DND-41 (cell line): ENCODE measurements around the gene ANKS1B.

ENCODE experiments used
- ATAC-seq: fragments of 200-7000 bp; cut with Tn5 transposase; 3 replicates; pipeline ENCODE4 v1.9.1; 2021; ENCODE audit warnings: low read depth; ENCODE audit not compliant: insufficient read depth
- DNase-seq: peaks from one replicate; pipeline ENCODE4 v3.0.0-alpha.2; 2020
- H2AFZ ChIP-seq: 2 replicates; pipeline ENCODE4 v1.6.0; 2012; ENCODE audit warnings: low read depth, low read length
- H3K27ac ChIP-seq: 2 replicates; pipeline ENCODE4 v1.5.1; 2012; ENCODE audit warnings: low read length, inconsistent platforms
- H3K27me3 ChIP-seq: fragments of 200-600 bp; sonication (generic); 2 replicates; pipeline ENCODE4 v1.6.0; 2012; ENCODE audit warnings: low read length, mild to moderate bottlenecking, inconsistent platforms; ENCODE audit not compliant: insufficient read depth, poor library complexity
- H3K36me3 ChIP-seq: 2 replicates; pipeline ENCODE4 v1.5.1; 2012; ENCODE audit warnings: low read length, inconsistent platforms; ENCODE audit not compliant: insufficient read depth
- H3K4me1 ChIP-seq: 2 replicates; pipeline ENCODE4 v1.5.1; 2012; ENCODE audit warnings: mild to moderate bottlenecking, low read length; ENCODE audit not compliant: insufficient read depth
- H3K4me2 ChIP-seq: 2 replicates; pipeline ENCODE4 v1.6.0; 2012; ENCODE audit warnings: mild to moderate bottlenecking, moderate library complexity, low read length, inconsistent platforms; ENCODE audit not compliant: insufficient read depth
- H3K4me3 ChIP-seq, 2 experiments: fragments of 200-600 bp in 1 of 2; shearing (Covaris generic) in 1 of 2; 2 replicates each; pipeline ENCODE4 v1.5.1; 2012 to 2016; ENCODE audit warnings: inconsistent platforms in 2 of 2, low read length in 2 of 2, mild to moderate bottlenecking in 2 of 2, low read depth in 1 of 2, moderate library complexity in 1 of 2
- H3K79me2 ChIP-seq: 2 replicates; pipeline ENCODE4 v1.6.0; 2012; ENCODE audit warnings: low read length, inconsistent platforms; ENCODE audit not compliant: insufficient read depth
- H3K9ac ChIP-seq: 2 replicates; pipeline ENCODE4 v1.6.0; 2012; ENCODE audit warnings: low read depth, mild to moderate bottlenecking, inconsistent platforms, low read length, moderate library complexity
- H3K9me3 ChIP-seq: 2 replicates; pipeline ENCODE4 v1.5.1; 2012; ENCODE audit warnings: low read length, moderate library complexity, mild to moderate bottlenecking, inconsistent platforms; ENCODE audit not compliant: insufficient read depth, severe bottlenecking
- H4K20me1 ChIP-seq: 2 replicates; pipeline ENCODE4 v1.6.0; 2012; ENCODE audit warnings: low read length; ENCODE audit not compliant: insufficient read depth
- CTCF ChIP-seq: IDR thresholded peaks from 2 replicates; pipeline ENCODE4 v1.5.1; 2012; ENCODE audit warnings: borderline replicate concordance, low read length, moderate library complexity, mild to moderate bottlenecking; ENCODE audit not compliant: poor library complexity, severe bottlenecking; ENCODE audit errors: extremely low read depth
- EZH2 ChIP-seq: IDR thresholded peaks from 3 replicates; pipeline ENCODE4 v1.6.1; 2012; ENCODE audit warnings: borderline replicate concordance, low read depth, mild to moderate bottlenecking, moderate library complexity, low read length, inconsistent platforms; ENCODE audit not compliant: severe bottlenecking

Gene ANKS1B

GRCh38 chr12:99946131-99946530, 38.6 kb downstream of the ANKS1B start:
- H3K4me2 ChIP-seq = no peak overlapping the region

GRCh38 chr12:99935608-99936007, 49.1 kb downstream of the ANKS1B start:
- TF ChIP-seq CTCF (no peak), EZH2 (no peak)
- Histone ChIP-seq H2AFZ (no peak overlapping the region), H3K27me3 (no peaks in the 10 kb centered on the region), H4K20me1 (no peaks in the 10 kb centered on the region), H3K4me3 (no peak overlapping the region), H3K79me2 (no peaks in the 10 kb centered on the region), H3K36me3 (no peaks in the 10 kb centered on the region), H3K9me3 (no peaks in the 10 kb centered on the region), H3K9ac (no peak overlapping the region), H3K4me2 (no peak overlapping the region), H3K4me1 (no peaks in the 10 kb centered on the region), H3K27ac (no peak overlapping the region)
- no peak for DNase-seq
- ATAC-seq = no peak

More at GRCh38 chr12:99946131-99946530, 38.6 kb downstream of the ANKS1B start:
- H3K27me3 ChIP-seq = peaks cover 3% of the 10 kb centered on the region
- no peak overlapping the region for H3K9ac ChIP-seq
- no peak overlapping the region for H3K4me3 ChIP-seq
- DNase-seq (no peak), ATAC-seq (no peak)
- H3K4me1 ChIP-seq = no peaks in the 10 kb centered on the region
- no peak for TF ChIP-seq CTCF
- no peak for TF ChIP-seq EZH2
- H3K27ac ChIP-seq = no peak overlapping the region
- H3K9me3 ChIP-seq = no peaks in the 10 kb centered on the region
- no peaks in the 10 kb centered on the region for H3K79me2 ChIP-seq
- no peaks in the 10 kb centered on the region for H4K20me1 ChIP-seq
- no peak overlapping the region for H2AFZ ChIP-seq
- no peaks in the 10 kb centered on the region for H3K36me3 ChIP-seq

GRCh38 chr12:99926511-99927169, 58.1 kb downstream of the ANKS1B start:
- no peak overlapping the region for H3K27ac ChIP-seq

More at GRCh38 chr12:99926511-99927169, 58.1 kb downstream of the ANKS1B start:
- Histone ChIP-seq H3K4me3 (no peak overlapping the region), H3K4me1 (no peaks in the 10 kb centered on the region), H3K79me2 (no peaks in the 10 kb centered on the region), H4K20me1 (no peaks in the 10 kb centered on the region), H3K9me3 (no peaks in the 10 kb centered on the region), H3K9ac (no peak overlapping the region), H3K27me3 (peaks cover 3% of the 10 kb centered on the region), H3K4me2 (no peak overlapping the region), H3K36me3 (no peaks in the 10 kb centered on the region), H2AFZ (no peak overlapping the region)
- ATAC-seq (no peak), DNase-seq (no peak)
- TF ChIP-seq EZH2 (no peak), CTCF (no peak)
